IPS-18a (cell line): Measurements from ENCODE around the gene SAMD5.

Experiments
- H3K27ac ChIP-seq: one replicate; pipeline ENCODE4 v1.5.1; 2013; ENCODE audit warnings: low read length
- H3K27me3 ChIP-seq: one replicate; pipeline ENCODE4 v1.6.1; 2013; ENCODE audit warnings: mild to moderate bottlenecking, low read length; ENCODE audit not compliant: control insufficient read depth, insufficient read depth
- H3K36me3 ChIP-seq: one replicate; pipeline ENCODE4 v1.6.1; 2013; ENCODE audit warnings: low read depth, low read length; ENCODE audit not compliant: control insufficient read depth
- H3K4me1 ChIP-seq: one replicate; pipeline ENCODE4 v1.6.1; 2013; ENCODE audit warnings: low read depth, low read length; ENCODE audit not compliant: control insufficient read depth
- H3K4me3 ChIP-seq: one replicate; pipeline ENCODE4 v1.5.1; 2013; ENCODE audit warnings: low read length
- H3K9ac ChIP-seq: one replicate; pipeline ENCODE4 v1.6.1; 2013; ENCODE audit warnings: mild to moderate bottlenecking, low read length, moderate library complexity
- H3K9me3 ChIP-seq: one replicate; pipeline ENCODE4 v1.6.1; 2013; ENCODE audit warnings: low read depth, low read length; ENCODE audit not compliant: control insufficient read depth

The SAMD5 gene

DNA sequence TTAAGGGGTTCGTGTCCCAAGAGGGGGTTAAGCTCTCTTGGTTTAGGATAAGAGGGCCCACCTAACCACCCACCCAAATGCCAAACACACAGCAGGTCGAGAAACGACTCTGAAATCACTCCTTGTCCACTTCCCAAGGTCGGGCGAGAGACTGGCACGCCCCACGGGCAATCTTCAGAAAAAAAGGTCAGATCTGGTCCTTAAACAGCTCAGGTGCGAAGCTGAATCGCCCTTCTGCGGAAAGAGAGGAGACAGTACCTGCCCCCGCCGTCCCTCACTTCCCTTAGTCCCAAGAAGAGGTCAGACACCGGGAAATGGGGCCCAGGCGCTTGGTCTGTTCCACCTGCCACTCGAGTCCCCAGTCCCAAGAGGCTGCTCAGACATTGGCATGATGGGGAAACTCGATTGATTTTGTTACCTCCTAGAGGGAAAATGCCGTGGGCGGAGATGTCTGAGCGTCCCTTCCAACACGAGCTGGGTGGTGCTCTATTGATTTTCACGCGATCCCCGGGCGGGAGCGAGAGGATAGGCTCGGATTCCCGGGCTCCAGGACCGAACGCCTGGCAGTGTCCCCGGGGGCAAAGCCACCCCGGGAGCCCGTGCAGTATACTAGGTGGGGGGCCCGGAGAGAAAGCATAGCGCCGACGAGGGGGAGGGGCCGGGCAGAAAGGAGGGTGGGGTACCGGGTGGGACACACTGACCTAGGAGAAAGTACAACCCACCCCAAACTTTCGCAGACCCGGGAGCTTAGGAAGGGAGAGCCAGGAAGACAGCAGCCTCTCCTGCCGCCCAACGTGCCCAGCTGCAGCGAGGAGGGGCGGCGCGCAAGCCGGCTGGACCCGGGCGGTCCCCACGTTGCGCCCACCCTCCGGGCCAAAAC, 1.1 kb upstream of the SAMD5 start:
- Histone ChIP-seq H3K4me3 (peak overlapping the region; percentile 73), H3K27ac (no peak overlapping the region), H3K9me3 (no peaks in the 10 kb centered on the region), H3K9ac (no peak overlapping the region), H3K36me3 (no peaks in the 10 kb centered on the region), H3K27me3 (peaks cover 100% of the 10 kb centered on the region), H3K4me1 (peaks cover 20% of the 10 kb centered on the region)

GRCh38 chr6:147508866-147509608, 547 bp downstream of the SAMD5 start:
- H3K9me3 ChIP-seq, result no peaks in the 10 kb centered on the region
- no peaks in the 10 kb centered on the region for H3K36me3 ChIP-seq
- H3K27ac ChIP-seq, result no peak overlapping the region
- peak overlapping the region; percentile 73 for H3K4me3 ChIP-seq
- peaks cover 91% of the 10 kb centered on the region for H3K27me3 ChIP-seq
- H3K9ac ChIP-seq, result no peak overlapping the region
- peaks cover 12% of the 10 kb centered on the region for H3K4me1 ChIP-seq

- H3K27me3 ChIP-seq, result peaks cover 82% of the 10 kb centered on the region
- no peak overlapping the region for H3K4me3 ChIP-seq
- H3K9me3 ChIP-seq, result no peaks in the 10 kb centered on the region
- H3K4me1 ChIP-seq, result peaks cover 8% of the 10 kb centered on the region
- H3K36me3 ChIP-seq, result no peaks in the 10 kb centered on the region
- H3K9ac ChIP-seq, result no peak overlapping the region
- no peak overlapping the region for H3K27ac ChIP-seq
Measured at GRCh38 chr6:147509891-147510290, 1.4 kb downstream of the SAMD5 start.

DNA sequence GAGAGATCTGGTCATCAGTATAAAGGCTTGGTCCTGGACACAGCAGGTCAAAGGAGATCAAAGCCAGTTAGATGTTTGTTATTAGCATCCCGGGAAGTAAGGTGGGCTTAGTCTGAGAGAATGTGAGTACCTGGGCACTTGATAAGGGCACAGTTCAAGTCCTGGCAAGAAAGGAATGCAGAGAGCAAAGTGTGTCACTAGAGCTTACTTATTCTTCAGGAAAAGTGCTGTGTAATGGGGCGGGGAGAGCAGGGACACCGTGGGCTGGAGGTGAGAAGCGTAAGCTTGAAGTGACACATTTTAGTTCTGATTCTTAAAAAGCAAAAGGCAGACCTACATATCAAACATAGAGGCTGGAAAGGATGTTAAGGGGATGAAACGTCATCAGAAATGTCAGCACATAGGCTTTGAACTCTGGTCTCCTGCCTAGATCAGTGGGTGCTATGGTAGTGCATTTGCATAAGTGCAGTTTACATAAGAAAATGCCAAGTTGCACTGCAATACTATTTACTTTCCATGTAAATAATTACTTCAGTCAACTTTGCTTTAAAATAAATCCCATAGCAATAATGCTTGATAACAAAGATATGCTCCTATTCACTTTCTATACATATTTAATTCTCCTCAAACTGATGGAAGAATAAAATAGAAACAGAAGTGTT, 2.6 kb downstream of the SAMD5 start:
- Histone ChIP-seq H3K4me3 (no peak overlapping the region), H3K4me1 (peaks cover 8% of the 10 kb centered on the region), H3K9me3 (no peaks in the 10 kb centered on the region), H3K27me3 (peaks cover 71% of the 10 kb centered on the region), H3K9ac (no peak overlapping the region), H3K27ac (no peak overlapping the region), H3K36me3 (no peaks in the 10 kb centered on the region)

GRCh38 chr6:147514831-147515230, 6.3 kb downstream of the SAMD5 start:
- H3K36me3 ChIP-seq, result no peaks in the 10 kb centered on the region
- peaks cover 33% of the 10 kb centered on the region for H3K27me3 ChIP-seq
- H3K27ac ChIP-seq, result no peak overlapping the region
- H3K9me3 ChIP-seq, result no peaks in the 10 kb centered on the region
- H3K4me1 ChIP-seq, result no peaks in the 10 kb centered on the region
- H3K9ac ChIP-seq, result no peak overlapping the region
- no peak overlapping the region for H3K4me3 ChIP-seq

- Histone ChIP-seq H3K36me3 (no peaks in the 10 kb centered on the region), H3K27ac (no peak overlapping the region), H3K9ac (no peak overlapping the region), H3K4me3 (no peak overlapping the region), H3K9me3 (no peaks in the 10 kb centered on the region), H3K4me1 (no peaks in the 10 kb centered on the region), H3K27me3 (peaks cover 28% of the 10 kb centered on the region)
Measured at GRCh38 chr6:147515327-147515726, 6.8 kb downstream of the SAMD5 start.

GRCh38 chr6:147522597-147522996, 14.1 kb downstream of the SAMD5 start:
- Histone ChIP-seq H3K9me3 (no peaks in the 10 kb centered on the region), H3K27ac (no peak overlapping the region), H3K27me3 (no peaks in the 10 kb centered on the region), H3K9ac (no peak overlapping the region), H3K36me3 (no peaks in the 10 kb centered on the region), H3K4me1 (peaks cover 4% of the 10 kb centered on the region), H3K4me3 (no peak overlapping the region)

GRCh38 chr6:147525519-147526209, 17.2 kb downstream of the SAMD5 start:
- Histone ChIP-seq H3K27ac (no peak overlapping the region), H3K9ac (no peak overlapping the region), H3K4me3 (no peak overlapping the region), H3K9me3 (no peaks in the 10 kb centered on the region), H3K36me3 (no peaks in the 10 kb centered on the region), H3K27me3 (no peaks in the 10 kb centered on the region), H3K4me1 (peaks cover 4% of the 10 kb centered on the region)

GRCh38 chr6:147527197-147527596, 18.7 kb downstream of the SAMD5 start:
- Histone ChIP-seq H3K27ac (no peak overlapping the region), H3K4me3 (no peak overlapping the region), H3K9me3 (no peaks in the 10 kb centered on the region), H3K36me3 (no peaks in the 10 kb centered on the region), H3K9ac (no peak overlapping the region), H3K27me3 (no peaks in the 10 kb centered on the region), H3K4me1 (peaks cover 4% of the 10 kb centered on the region)

DNA sequence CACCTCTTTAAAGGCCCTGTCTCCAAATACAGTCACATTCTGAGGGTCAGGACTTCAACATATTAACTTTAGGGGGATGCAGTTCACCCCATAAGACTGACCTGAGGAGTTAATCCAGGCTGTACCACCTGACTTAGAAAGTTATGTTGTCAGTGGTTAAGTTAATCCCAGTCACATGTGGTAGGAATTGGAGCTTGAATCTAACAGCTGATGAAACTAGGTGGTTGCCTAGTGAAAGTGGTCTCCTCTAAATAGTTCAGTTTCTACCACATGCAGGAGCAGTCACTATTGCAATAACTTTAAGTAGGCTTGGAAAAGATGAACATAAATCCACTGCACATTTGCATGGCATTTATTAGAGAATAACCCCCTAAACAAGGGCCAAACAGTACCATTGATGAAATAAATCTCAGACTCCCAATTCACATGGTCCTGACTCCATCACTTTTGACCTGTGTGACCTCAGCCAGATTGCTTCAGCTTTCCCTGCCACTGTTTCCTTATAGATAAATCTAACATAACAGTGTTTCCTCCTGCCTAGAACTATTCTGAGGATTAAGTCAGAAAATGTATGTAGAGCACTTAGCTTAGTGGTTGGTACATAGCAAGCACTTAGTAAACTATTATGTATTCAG, 20.1 kb downstream of the SAMD5 start:
- no peaks in the 10 kb centered on the region for H3K4me1 ChIP-seq
- H3K9ac ChIP-seq, result no peak overlapping the region
- H3K27ac ChIP-seq, result no peak overlapping the region
- no peaks in the 10 kb centered on the region for H3K9me3 ChIP-seq
- no peaks in the 10 kb centered on the region for H3K27me3 ChIP-seq
- no peaks in the 10 kb centered on the region for H3K36me3 ChIP-seq
- H3K4me3 ChIP-seq, result no peak overlapping the region
